MM.1S (cell line): ENCODE results near the gene SYNE1.

Experiments used
- EZH2 ChIP-seq: fragments of 300-600 bp; sonication (generic); optimal IDR thresholded peaks from 2 replicates; pipeline ENCODE3; 2017; ENCODE audit warnings: low read depth, mild to moderate bottlenecking, antibody characterized with exemption, low read length, mixed read lengths
- TF ChIP-seq, protein P1 (sequence below): fragments of 300-600 bp; sonication (generic); IDR thresholded peaks from 2 replicates; pipeline ENCODE4 v1.5.1; 2016; ENCODE audit warnings: antibody characterized with exemption, low read length, mixed read lengths

DNA sequence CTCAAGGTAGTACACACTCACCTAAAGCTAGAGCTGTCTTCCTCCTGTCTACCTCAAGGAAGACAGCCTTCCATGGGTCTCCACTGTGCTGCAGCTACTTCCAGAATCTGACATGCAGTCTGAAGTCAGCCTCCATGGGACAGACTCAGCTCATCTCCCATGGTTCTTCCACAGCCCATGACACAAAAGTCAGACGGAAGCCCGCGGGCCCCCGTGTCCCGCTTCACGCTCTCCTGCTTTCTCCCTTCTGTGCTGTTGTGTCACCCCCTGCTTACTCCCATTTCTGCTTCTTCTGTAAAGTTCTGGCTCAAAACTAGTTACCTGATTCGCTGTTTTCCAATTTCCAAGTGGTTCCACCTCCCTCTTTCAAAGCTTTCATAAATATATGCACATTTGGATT is 184.5 kb downstream of the SYNE1 start:
- TF ChIP-seq, protein P1, sequence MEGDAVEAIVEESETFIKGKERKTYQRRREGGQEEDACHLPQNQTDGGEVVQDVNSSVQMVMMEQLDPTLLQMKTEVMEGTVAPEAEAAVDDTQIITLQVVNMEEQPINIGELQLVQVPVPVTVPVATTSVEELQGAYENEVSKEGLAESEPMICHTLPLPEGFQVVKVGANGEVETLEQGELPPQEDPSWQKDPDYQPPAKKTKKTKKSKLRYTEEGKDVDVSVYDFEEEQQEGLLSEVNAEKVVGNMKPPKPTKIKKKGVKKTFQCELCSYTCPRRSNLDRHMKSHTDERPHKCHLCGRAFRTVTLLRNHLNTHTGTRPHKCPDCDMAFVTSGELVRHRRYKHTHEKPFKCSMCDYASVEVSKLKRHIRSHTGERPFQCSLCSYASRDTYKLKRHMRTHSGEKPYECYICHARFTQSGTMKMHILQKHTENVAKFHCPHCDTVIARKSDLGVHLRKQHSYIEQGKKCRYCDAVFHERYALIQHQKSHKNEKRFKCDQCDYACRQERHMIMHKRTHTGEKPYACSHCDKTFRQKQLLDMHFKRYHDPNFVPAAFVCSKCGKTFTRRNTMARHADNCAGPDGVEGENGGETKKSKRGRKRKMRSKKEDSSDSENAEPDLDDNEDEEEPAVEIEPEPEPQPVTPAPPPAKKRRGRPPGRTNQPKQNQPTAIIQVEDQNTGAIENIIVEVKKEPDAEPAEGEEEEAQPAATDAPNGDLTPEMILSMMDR = no peak
- TF ChIP-seq EZH2 = no peak
